SU-DHL-6 (cell line): ENCODE results near the gene INPP4B.

ENCODE experiments used
- H2AFZ ChIP-seq: fragments of 200-600 bp; sonication (generic); 2 replicates; pipeline ENCODE4 v1.6.1; 2014; ENCODE audit warnings: low read depth, mild to moderate bottlenecking, moderate library complexity, mixed read lengths, antibody characterized with exemption, low read length; ENCODE audit not compliant: severe bottlenecking
- H3F3A ChIP-seq: fragments of 200-600 bp; shearing (Covaris generic); 2 replicates; pipeline ENCODE4 v1.6.0; 2016; ENCODE audit warnings: antibody characterized with exemption, mild to moderate bottlenecking; ENCODE audit not compliant: insufficient read depth
- H3K27ac ChIP-seq: fragments of 200-600 bp; sonication (generic); 2 replicates; pipeline ENCODE4 v1.5.1; 2016; ENCODE audit warnings: low read depth, mild to moderate bottlenecking, low read length, moderate library complexity, mixed read lengths
- H3K27me3 ChIP-seq: fragments of 200-600 bp; sonication (generic), shearing (Covaris generic); 2 replicates; pipeline ENCODE4 v1.6.0; 2014; ENCODE audit warnings: mild to moderate bottlenecking, low read length
- H3K36me3 ChIP-seq: fragments of 200-600 bp; sonication (generic); 2 replicates; pipeline ENCODE4 v1.6.1; 2014; ENCODE audit warnings: mild to moderate bottlenecking, low read length, mixed read lengths
- H3K4me2 ChIP-seq: fragments of 300-600, 200-600 bp; shearing (Covaris generic), sonication (generic); 2 replicates; pipeline ENCODE4 v1.6.0; 2014; ENCODE audit warnings: low read length, low read depth, mild to moderate bottlenecking; ENCODE audit not compliant: poor library complexity, severe bottlenecking
- H3K4me3 ChIP-seq: fragments of 200-600 bp; sonication (generic); 2 replicates; pipeline ENCODE4 v1.5.1; 2014; ENCODE audit warnings: antibody characterized with exemption, low read length, mild to moderate bottlenecking, mixed read lengths; ENCODE audit not compliant: insufficient read depth, poor library complexity, severe bottlenecking
- H3K79me2 ChIP-seq: fragments of 200-600 bp; sonication (generic); 2 replicates; pipeline ENCODE4 v1.6.1; 2014; ENCODE audit warnings: mild to moderate bottlenecking, low read length, moderate library complexity; ENCODE audit not compliant: insufficient read depth
- H3K9ac ChIP-seq: fragments of 200-600 bp; sonication (generic); 2 replicates; pipeline ENCODE4 v1.7.0; 2014; ENCODE audit warnings: mild to moderate bottlenecking, low read length
- H3K9me2 ChIP-seq: fragments of 200-600 bp; sonication (generic); replicated peaks from 2 replicates; pipeline ENCODE4 v1.6.1; 2014; ENCODE audit warnings: low read length; ENCODE audit not compliant: insufficient read depth
- H3K9me3 ChIP-seq: fragments of 200-600 bp; sonication (generic); 2 replicates; pipeline ENCODE4 v1.6.1; 2014; ENCODE audit warnings: low read length, mixed read lengths; ENCODE audit not compliant: insufficient read depth
- H4K20me1 ChIP-seq: fragments of 200-600 bp; sonication (generic); 2 replicates; pipeline ENCODE4 v1.6.1; 2014; ENCODE audit warnings: low read depth, mild to moderate bottlenecking, antibody characterized with exemption, low read length, moderate library complexity, mixed read lengths
- CTCF ChIP-seq: fragments of 200-600 bp; sonication (generic); IDR thresholded peaks from one replicate; pipeline ENCODE4 v1.5.1; 2017; ENCODE audit warnings: antibody characterized with exemption, mild to moderate bottlenecking, low read length, moderate library complexity; ENCODE audit not compliant: insufficient read depth, poor library complexity, severe bottlenecking
- EZH2phosphoT487 ChIP-seq: fragments of 200-600 bp; sonication (generic), shearing (Covaris generic); conservative IDR thresholded peaks from 2 replicates; pipeline ENCODE4 v1.6.1; 2018; ENCODE audit warnings: mild to moderate bottlenecking, antibody characterized with exemption, low read length, moderate library complexity, mixed read lengths

INPP4B gene

GRCh38 chr4:142718981-142719380 lies 127.1 kb downstream of the INPP4B start:
- H3K9ac ChIP-seq, result no peak overlapping the region
- H3K4me3 ChIP-seq, result no peak overlapping the region
- TF ChIP-seq CTCF, result no peak
- no peak for TF ChIP-seq EZH2phosphoT487
- no peak overlapping the region for H3K27ac ChIP-seq
- H3K36me3 ChIP-seq, result no peaks in the 10 kb centered on the region
- no peaks in the 10 kb centered on the region for H3K27me3 ChIP-seq
- no peaks in the 10 kb centered on the region for H4K20me1 ChIP-seq
- no peak overlapping the region for H3K4me2 ChIP-seq
- no peaks in the 10 kb centered on the region for H3K9me3 ChIP-seq
- H3K79me2 ChIP-seq, result no peaks in the 10 kb centered on the region
- no peak overlapping the region for H2AFZ ChIP-seq
- no peaks in the 10 kb centered on the region for H3K9me2 ChIP-seq
- no peaks in the 10 kb centered on the region for H3F3A ChIP-seq

DNA sequence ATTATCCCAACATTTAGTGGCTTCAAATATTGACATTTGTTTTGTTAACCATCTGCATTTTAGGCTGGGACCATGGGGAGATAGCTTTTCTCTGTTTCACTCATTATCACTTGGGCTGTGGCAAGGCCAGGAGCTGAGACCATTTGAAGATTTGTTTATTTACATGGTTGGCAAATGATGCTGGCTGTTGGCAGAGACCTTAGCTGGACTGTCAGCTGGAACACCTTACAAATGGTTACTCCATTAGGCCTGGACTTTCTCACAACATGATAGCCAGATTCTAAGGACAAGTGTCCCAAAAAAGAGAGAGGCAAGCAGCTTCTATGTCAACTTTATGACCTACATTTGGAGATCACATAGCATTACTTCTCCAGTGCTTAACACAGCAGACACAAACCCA lies 130.4 kb downstream of the INPP4B start:
- H4K20me1 ChIP-seq, result no peaks in the 10 kb centered on the region
- no peaks in the 10 kb centered on the region for H3K36me3 ChIP-seq
- H3F3A ChIP-seq, result no peaks in the 10 kb centered on the region
- H3K4me2 ChIP-seq, result no peak overlapping the region
- H3K9me3 ChIP-seq, result no peaks in the 10 kb centered on the region
- H3K4me3 ChIP-seq, result no peak overlapping the region
- H3K27me3 ChIP-seq, result no peaks in the 10 kb centered on the region
- no peak overlapping the region for H2AFZ ChIP-seq
- no peaks in the 10 kb centered on the region for H3K79me2 ChIP-seq
- no peak for TF ChIP-seq EZH2phosphoT487
- no peak for TF ChIP-seq CTCF
- no peak overlapping the region for H3K27ac ChIP-seq
- no peaks in the 10 kb centered on the region for H3K9me2 ChIP-seq
- no peak overlapping the region for H3K9ac ChIP-seq

DNA sequence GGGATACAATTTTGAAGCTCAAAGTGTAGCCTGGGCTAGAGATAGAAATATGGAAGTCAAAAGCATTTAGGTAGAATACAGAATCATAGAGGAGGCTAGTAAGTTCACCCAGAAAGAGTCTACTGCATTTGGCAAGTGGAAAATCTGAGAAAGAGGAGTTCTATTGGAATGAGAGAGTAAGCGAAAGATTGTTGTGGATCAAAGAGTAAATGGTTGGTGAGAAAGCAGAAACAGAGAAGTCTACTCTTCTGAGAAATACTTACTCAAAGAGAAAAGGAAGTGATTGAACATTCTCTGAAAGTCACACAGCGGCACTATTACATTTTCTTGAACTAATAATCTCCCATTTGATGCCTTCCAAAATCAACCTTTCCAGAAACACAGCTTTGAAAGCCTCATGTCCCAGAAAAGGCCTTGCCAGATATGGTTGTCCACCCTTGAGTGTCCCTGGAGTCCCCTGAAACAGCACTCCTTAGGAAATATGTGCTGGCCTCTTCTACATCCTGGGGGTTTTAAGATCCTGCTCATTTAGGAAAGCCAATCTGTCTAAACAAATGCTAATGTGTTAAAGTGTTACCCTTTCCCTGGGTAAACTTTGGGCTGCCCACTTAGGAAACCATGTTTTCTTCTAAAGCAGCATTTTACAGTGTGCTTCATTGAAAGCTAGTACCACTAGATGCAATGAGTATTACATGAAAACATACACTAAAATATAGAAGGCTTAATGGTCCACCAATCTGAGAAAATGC lies 132.6 kb downstream of the INPP4B start:
- H2AFZ ChIP-seq, result no peak overlapping the region
- H3K27ac ChIP-seq, result no peak overlapping the region
- H3K4me2 ChIP-seq, result no peak overlapping the region
- H3K4me3 ChIP-seq, result no peak overlapping the region
- no peaks in the 10 kb centered on the region for H3K27me3 ChIP-seq
- no peaks in the 10 kb centered on the region for H4K20me1 ChIP-seq
- H3F3A ChIP-seq, result no peaks in the 10 kb centered on the region
- H3K9ac ChIP-seq, result no peak overlapping the region
- H3K9me3 ChIP-seq, result no peaks in the 10 kb centered on the region
- H3K9me2 ChIP-seq, result no peaks in the 10 kb centered on the region
- no peaks in the 10 kb centered on the region for H3K79me2 ChIP-seq
- TF ChIP-seq CTCF, result no peak
- TF ChIP-seq EZH2phosphoT487, result no peak
- H3K36me3 ChIP-seq, result no peaks in the 10 kb centered on the region
